ENCODE measurements around the gene SV2A.

The SV2A gene

DNA sequence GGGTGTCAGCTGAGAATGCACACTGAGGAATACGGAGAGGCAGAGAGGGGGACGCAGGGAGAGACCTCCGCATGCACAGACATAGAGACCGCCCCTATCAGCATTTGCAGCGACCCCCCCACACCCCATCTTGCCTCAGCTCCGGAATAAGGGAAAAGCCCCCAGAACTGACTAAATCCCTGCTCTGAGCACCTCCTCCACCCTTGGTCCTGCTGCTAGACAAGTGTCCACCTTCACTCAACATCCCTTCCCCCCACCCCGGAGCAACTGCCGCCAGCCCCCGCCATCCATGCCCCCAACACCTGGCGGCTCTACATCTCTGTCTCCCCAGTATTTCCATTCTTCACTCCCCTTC is 769 bp downstream of the SV2A start:
- Histone ChIP-seq H3K9me3 (ENCODE audit: control insufficient read depth in 2 of 2, low read length in 2 of 2) (no peaks in the 10 kb centered on the region), H3K9ac (ENCODE audit: low read depth in 1 of 2, low read length in 2 of 2) (no peak overlapping the region), H3K27ac (ENCODE audit: low read depth in 2 of 2, low read length in 2 of 2) (no peak overlapping the region), H3K4me1 (ENCODE audit: control insufficient read depth in 2 of 2, insufficient read depth in 2 of 2, low read length in 2 of 2) (peaks cover 0 to 7% of the 10 kb centered on the region in 2 donors), H3K36me3 (ENCODE audit: control insufficient read depth in 2 of 2, insufficient read depth in 2 of 2, low read length in 2 of 2) (no peaks in the 10 kb centered on the region), H3K4me3 (ENCODE audit: low read length in 2 of 2) (no peak overlapping the region), H3K27me3 (ENCODE audit: control insufficient read depth in 2 of 2, insufficient read depth in 2 of 2, low read length in 2 of 2) (peaks cover 2 to 3% of the 10 kb centered on the region in 2 donors)

DNA sequence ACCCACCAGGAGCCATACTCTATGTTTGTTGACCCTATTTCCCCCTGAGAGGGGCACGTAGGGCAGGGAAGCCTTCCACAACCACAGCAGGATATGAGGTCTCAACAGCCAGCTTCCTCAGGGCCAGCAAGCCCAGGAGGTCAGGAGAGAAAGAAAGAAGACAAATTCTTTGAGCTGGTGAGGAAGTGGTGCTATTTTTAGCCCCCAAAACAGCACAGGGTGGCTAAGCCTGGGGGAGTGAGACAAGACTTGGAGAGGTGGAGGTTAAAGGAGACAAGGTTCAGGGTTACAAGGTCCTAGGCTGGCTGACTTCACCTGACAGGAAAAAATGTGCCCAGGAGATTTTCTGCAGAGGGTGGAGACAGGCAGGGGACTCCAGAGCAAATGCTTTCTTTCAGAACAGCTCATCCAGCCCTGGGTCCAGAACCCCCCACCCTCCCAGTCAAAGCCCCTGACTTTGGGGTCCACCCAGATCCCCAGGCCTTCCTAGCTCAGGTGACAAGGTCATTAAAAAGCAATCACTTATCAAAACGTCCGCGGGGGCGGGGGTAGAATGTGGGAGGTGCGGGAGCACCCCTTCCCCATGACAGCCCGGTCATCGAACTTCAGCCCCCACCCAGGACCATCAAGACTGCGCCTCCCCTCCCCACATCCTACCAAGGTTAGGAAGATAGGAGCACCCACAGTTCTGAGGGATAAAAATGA is 1.3 kb downstream of the SV2A start:
- Histone ChIP-seq H3K9ac (ENCODE audit: low read depth in 1 of 2, low read length in 2 of 2) (no peak overlapping the region), H3K27ac (ENCODE audit: low read depth in 2 of 2, low read length in 2 of 2) (no peak overlapping the region), H3K36me3 (ENCODE audit: control insufficient read depth in 2 of 2, insufficient read depth in 2 of 2, low read length in 2 of 2) (no peaks in the 10 kb centered on the region)

DNA sequence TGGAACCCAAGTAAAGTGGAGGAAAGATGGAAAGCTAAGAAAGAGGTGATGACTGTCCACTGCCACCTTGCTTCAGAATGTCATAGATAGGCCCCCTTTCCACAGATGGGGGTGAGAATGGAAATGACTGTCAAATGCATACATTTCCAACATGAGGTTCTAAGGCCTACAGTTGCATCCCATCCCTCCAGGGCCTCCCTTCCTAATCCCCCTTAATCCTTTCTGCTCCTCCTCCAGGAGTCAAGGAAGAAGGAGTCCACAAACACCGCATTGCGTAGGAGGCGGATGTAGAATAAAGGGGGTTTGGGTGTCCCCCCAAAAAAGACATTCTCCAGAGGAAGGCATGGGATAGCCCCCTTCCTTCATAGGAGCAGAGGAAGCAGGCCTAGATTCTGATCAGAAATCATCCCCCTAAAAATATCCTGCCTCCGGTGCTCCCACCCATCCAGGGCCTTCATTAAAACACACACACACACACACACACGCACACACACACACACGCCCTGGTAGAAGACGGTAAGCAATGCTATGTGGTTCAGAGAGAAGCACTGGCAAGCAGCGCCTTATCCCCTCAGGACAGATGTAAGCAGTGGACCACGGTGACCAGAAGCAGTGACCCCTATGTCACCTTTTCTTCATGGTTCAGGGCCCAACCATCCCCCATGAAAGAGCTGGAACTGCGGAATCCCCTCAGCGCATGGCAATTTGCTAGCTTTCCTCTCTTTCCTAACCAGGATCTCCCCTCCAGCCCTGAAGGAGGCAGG is 2.0 kb downstream of the SV2A start:
- no peak overlapping the region for H3K9ac ChIP-seq (ENCODE audit: low read depth in 1 of 2, low read length in 2 of 2)
- peaks cover 2 to 3% of the 10 kb centered on the region in 2 donors for H3K27me3 ChIP-seq (ENCODE audit: control insufficient read depth in 2 of 2, insufficient read depth in 2 of 2, low read length in 2 of 2)
- H3K9me3 ChIP-seq (ENCODE audit: control insufficient read depth in 2 of 2, low read length in 2 of 2) = no peaks in the 10 kb centered on the region
- no peak overlapping the region for H3K4me3 ChIP-seq (ENCODE audit: low read length in 2 of 2)
- H3K27ac ChIP-seq (ENCODE audit: low read depth in 2 of 2, low read length in 2 of 2) = no peak overlapping the region
- no peaks in the 10 kb centered on the region for H3K36me3 ChIP-seq (ENCODE audit: control insufficient read depth in 2 of 2, insufficient read depth in 2 of 2, low read length in 2 of 2)
- H3K4me1 ChIP-seq (ENCODE audit: control insufficient read depth in 2 of 2, insufficient read depth in 2 of 2, low read length in 2 of 2) = peaks cover 0 to 7% of the 10 kb centered on the region in 2 donors

More for the DNA sequence above, 1.3 kb downstream of the SV2A start:
- Histone ChIP-seq H3K4me1 (ENCODE audit: control insufficient read depth in 2 of 2, insufficient read depth in 2 of 2, low read length in 2 of 2) (peaks cover 0 to 7% of the 10 kb centered on the region in 2 donors), H3K27me3 (ENCODE audit: control insufficient read depth in 2 of 2, insufficient read depth in 2 of 2, low read length in 2 of 2) (peaks cover 2 to 3% of the 10 kb centered on the region in 2 donors), H3K4me3 (ENCODE audit: low read length in 2 of 2) (no peak overlapping the region), H3K9me3 (ENCODE audit: control insufficient read depth in 2 of 2, low read length in 2 of 2) (no peaks in the 10 kb centered on the region)

DNA sequence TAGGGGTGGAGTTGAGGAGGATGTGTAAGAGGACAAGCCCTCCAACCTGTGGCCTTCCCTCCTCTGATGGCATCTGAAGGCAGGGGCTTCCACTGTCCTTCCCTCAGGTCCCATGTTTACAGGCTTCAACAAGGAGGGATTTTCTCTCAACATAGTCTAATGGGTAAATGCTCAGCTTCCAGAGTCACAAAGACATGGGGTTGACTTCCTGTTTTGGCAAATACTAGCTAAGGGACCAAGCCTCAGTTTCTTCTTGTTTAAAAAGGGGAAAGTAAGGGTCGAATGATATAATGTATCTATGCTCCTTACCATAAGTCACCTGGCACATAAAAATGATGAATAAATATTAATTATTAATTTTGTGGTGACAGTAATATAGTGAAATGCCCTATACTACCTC is 3.1 kb downstream of the SV2A start:
- no peaks in the 10 kb centered on the region for H3K9me3 ChIP-seq (ENCODE audit: control insufficient read depth in 2 of 2, low read length in 2 of 2)
- H3K4me1 ChIP-seq (ENCODE audit: control insufficient read depth in 2 of 2, insufficient read depth in 2 of 2, low read length in 2 of 2) = peaks cover 0 to 7% of the 10 kb centered on the region in 2 donors
- no peak overlapping the region for H3K27ac ChIP-seq (ENCODE audit: low read depth in 2 of 2, low read length in 2 of 2)
- no peak overlapping the region for H3K4me3 ChIP-seq (ENCODE audit: low read length in 2 of 2)
- H3K9ac ChIP-seq (ENCODE audit: low read depth in 1 of 2, low read length in 2 of 2) = no peak overlapping the region
- peaks cover 2 to 3% of the 10 kb centered on the region in 2 donors for H3K27me3 ChIP-seq (ENCODE audit: control insufficient read depth in 2 of 2, insufficient read depth in 2 of 2, low read length in 2 of 2)
- no peaks in the 10 kb centered on the region for H3K36me3 ChIP-seq (ENCODE audit: control insufficient read depth in 2 of 2, insufficient read depth in 2 of 2, low read length in 2 of 2)

DNA sequence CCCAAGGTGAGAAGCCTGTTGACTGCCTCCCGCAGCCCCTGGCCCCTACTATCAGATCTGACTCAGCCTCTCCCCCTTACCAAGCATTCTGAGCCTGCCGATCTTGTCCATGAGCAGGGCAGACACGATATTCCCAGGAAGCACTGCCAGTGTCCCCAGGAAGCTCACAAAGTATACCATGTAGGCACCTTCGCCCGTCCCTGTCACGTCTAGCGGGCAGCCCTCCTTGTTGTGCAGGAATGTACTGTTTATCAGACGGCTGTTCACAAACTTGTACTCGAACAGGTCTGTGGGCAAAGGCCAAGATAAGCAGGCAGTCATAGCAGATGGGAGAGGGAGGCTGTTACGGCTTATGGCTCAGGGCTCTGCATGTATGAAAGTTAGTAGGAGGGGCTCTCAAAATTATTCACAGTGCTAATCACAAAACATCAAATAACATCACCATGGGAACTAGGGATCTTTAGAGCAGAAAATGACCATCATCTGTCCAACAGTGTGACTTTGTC is 11.0 kb downstream of the SV2A start:
- H3K4me3 ChIP-seq (ENCODE audit: low read length in 2 of 2) = no peak overlapping the region

DNA sequence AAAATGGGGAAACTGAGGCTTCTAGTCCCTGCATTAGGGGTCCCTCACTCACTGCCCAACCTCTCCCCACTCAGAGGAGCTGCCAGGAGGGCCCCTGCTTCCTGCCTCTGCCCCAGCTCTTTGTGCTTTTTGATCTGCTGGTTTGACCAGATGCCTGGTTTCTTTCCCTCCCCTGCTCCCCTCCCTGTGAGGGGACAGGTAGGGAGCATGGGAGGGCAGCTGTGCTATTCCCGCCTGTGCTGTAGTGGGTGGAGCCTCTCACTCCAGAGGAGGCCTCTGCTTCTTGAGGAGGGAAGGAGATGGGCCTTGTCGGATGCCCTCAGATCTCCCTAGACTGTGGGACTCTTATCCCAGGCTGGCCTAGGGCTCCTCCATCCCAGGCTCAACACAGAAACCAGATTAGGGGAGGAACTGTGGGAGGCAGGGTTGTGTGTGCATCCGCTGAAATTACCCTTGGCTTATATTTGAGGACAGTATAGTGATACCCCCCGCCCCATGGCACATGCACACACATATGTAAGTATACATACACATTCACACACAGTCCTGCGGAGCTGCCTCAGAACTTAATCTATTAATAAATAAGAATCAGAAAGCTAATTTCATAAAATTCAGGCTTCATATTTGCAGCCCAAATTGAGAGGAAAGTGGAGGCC is 13.7 kb downstream of the SV2A start:
- Histone ChIP-seq H3K27ac (ENCODE audit: low read depth in 2 of 2, low read length in 2 of 2) (no peak overlapping the region), H3K4me1 (ENCODE audit: control insufficient read depth in 2 of 2, insufficient read depth in 2 of 2, low read length in 2 of 2) (peaks cover 5 to 8% of the 10 kb centered on the region in 2 donors), H3K4me3 (ENCODE audit: low read length in 2 of 2) (no peak overlapping the region), H3K36me3 (ENCODE audit: control insufficient read depth in 2 of 2, insufficient read depth in 2 of 2, low read length in 2 of 2) (no peaks in the 10 kb centered on the region), H3K9me3 (ENCODE audit: control insufficient read depth in 2 of 2, low read length in 2 of 2) (no peaks in the 10 kb centered on the region), H3K9ac (ENCODE audit: low read depth in 1 of 2, low read length in 2 of 2) (no peak overlapping the region), H3K27me3 (ENCODE audit: control insufficient read depth in 2 of 2, insufficient read depth in 2 of 2, low read length in 2 of 2) (no peaks in the 10 kb centered on the region)

More for the DNA sequence above, 11.0 kb downstream of the SV2A start:
- H3K4me1 ChIP-seq (ENCODE audit: control insufficient read depth in 2 of 2, insufficient read depth in 2 of 2, low read length in 2 of 2) = no peaks in the 10 kb centered on the region
- H3K9me3 ChIP-seq (ENCODE audit: control insufficient read depth in 2 of 2, low read length in 2 of 2) = no peaks in the 10 kb centered on the region
- no peak overlapping the region for H3K9ac ChIP-seq (ENCODE audit: low read depth in 1 of 2, low read length in 2 of 2)
- H3K36me3 ChIP-seq (ENCODE audit: control insufficient read depth in 2 of 2, insufficient read depth in 2 of 2, low read length in 2 of 2) = no peaks in the 10 kb centered on the region
- no peak overlapping the region for H3K27ac ChIP-seq (ENCODE audit: low read depth in 2 of 2, low read length in 2 of 2)
- H3K27me3 ChIP-seq (ENCODE audit: control insufficient read depth in 2 of 2, insufficient read depth in 2 of 2, low read length in 2 of 2) = no peaks in the 10 kb centered on the region

DNA sequence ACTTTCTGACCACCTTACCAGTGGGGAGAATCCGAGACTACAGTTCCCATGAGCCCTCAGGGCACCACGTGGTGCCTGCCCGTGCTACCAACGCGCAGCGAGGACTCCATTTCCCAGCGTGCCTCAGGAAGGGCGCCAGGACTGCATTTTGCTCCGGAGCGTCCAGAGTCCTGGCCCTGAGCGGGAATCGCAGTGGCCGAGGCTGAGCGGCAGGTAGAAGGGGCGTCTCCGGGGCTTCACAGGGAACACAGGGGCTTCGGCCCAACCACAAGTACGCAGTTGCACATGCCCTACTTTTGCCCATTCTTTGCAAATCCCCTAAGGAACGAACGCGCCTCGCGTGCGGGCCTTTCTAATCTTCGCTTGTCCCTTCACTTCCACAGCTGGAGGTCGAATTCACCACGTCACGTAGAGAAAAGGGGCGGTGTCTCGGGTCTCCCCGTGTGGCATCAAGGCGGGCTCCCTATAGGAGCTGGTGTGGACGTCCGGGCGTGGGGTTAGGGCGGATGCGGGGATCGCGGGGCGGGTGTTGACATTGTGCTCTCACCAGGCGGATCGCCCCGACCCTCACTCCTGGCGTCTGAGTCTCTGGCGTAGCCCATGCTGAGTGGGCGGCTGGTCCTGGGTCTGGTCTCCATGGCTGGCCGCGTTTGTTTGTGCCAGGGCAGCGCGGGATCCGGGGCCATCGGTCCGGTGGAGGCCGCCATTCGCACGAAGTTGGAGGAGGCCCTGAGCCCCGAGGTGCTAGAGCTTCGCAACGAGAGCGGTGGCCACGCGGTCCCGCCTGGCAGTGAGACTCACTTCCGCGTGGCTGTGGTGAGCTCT is 18.0 kb downstream of the SV2A start, which contains the start of gene BOLA1:
TSS of gene BOLA1 (plus strand) at position 109 of the 825 bp plus-strand sequence. CDS start at position 601, 492 bp downstream.
- H3K27me3 ChIP-seq (ENCODE audit: control insufficient read depth in 2 of 2, insufficient read depth in 2 of 2, low read length in 2 of 2) = no peaks in the 10 kb centered on the region
- H3K9me3 ChIP-seq (ENCODE audit: control insufficient read depth in 2 of 2, low read length in 2 of 2) = no peaks in the 10 kb centered on the region
- H3K9ac ChIP-seq (ENCODE audit: low read depth in 1 of 2, low read length in 2 of 2) = peak within 1 kb of the TSS; percentile 85 to 93
- peaks cover 5 to 8% of the 10 kb centered on the region in 2 donors for H3K4me1 ChIP-seq (ENCODE audit: control insufficient read depth in 2 of 2, insufficient read depth in 2 of 2, low read length in 2 of 2)
- peak within 1 kb of the TSS; percentile 82 to 90 for H3K4me3 ChIP-seq (ENCODE audit: low read length in 2 of 2)
- H3K27ac ChIP-seq (ENCODE audit: low read depth in 2 of 2, low read length in 2 of 2) = peak within 1 kb of the TSS; percentile 77 to 89
- H3K36me3 ChIP-seq (ENCODE audit: control insufficient read depth in 2 of 2, insufficient read depth in 2 of 2, low read length in 2 of 2) = no peaks in the 10 kb centered on the region

DNA sequence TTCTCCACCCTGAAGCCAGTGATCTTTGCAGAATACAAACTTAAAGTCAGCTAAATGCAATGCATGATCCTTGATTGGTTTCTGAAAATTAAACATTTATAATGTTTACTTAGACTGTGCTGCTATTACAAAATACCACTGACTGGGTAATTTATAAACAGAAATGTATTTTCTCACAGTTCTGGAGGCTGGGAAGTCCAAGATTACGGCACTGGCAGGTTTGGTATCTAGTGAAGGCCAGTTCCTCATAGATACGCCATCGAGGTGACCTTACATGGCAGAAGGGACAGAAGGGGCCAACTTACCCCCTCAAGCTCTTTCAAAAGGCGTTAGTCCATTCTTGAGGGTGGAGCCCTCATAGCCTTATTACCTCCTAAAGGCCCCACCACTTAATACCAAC is 21.1 kb downstream of the SV2A start:
- no peaks in the 10 kb centered on the region for H3K36me3 ChIP-seq (ENCODE audit: control insufficient read depth in 2 of 2, insufficient read depth in 2 of 2, low read length in 2 of 2)
- no peak overlapping the region for H3K9ac ChIP-seq (ENCODE audit: low read depth in 1 of 2, low read length in 2 of 2)
- no peaks in the 10 kb centered on the region for H3K27me3 ChIP-seq (ENCODE audit: control insufficient read depth in 2 of 2, insufficient read depth in 2 of 2, low read length in 2 of 2)
- no peak overlapping the region for H3K27ac ChIP-seq (ENCODE audit: low read depth in 2 of 2, low read length in 2 of 2)
- H3K4me1 ChIP-seq (ENCODE audit: control insufficient read depth in 2 of 2, insufficient read depth in 2 of 2, low read length in 2 of 2) = peaks cover 5 to 8% of the 10 kb centered on the region in 2 donors
- no peaks in the 10 kb centered on the region for H3K9me3 ChIP-seq (ENCODE audit: control insufficient read depth in 2 of 2, low read length in 2 of 2)
- H3K4me3 ChIP-seq (ENCODE audit: low read length in 2 of 2) = no peak overlapping the region

DNA sequence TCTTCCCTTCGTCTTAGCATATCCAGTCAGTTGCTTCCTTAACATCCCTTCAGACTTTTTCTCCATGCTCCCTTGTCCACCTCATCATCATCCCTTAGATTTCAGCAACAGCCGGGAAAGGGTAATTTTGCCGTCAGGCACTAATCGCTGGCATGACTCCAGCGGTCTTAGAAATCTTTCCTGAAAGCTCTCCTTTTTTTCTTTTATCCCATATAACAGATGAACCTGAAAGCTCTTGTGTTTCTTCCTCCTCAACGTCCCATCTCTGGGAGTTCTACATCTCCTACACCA is 28.7 kb downstream of the SV2A start:
- H3K9ac ChIP-seq (ENCODE audit: low read depth in 1 of 2, low read length in 2 of 2) = peak overlapping the region in 1 of 2 donors; percentile 99
- H3K27me3 ChIP-seq (ENCODE audit: control insufficient read depth in 2 of 2, insufficient read depth in 2 of 2, low read length in 2 of 2) = no peaks in the 10 kb centered on the region
- no peaks in the 10 kb centered on the region for H3K36me3 ChIP-seq (ENCODE audit: control insufficient read depth in 2 of 2, insufficient read depth in 2 of 2, low read length in 2 of 2)
- peak overlapping the region; percentile 98 to 100 for H3K27ac ChIP-seq (ENCODE audit: low read depth in 2 of 2, low read length in 2 of 2)
- H3K9me3 ChIP-seq (ENCODE audit: control insufficient read depth in 2 of 2, low read length in 2 of 2) = no peaks in the 10 kb centered on the region
- peaks cover 11 to 21% of the 10 kb centered on the region in 2 donors for H3K4me1 ChIP-seq (ENCODE audit: control insufficient read depth in 2 of 2, insufficient read depth in 2 of 2, low read length in 2 of 2)
- H3K4me3 ChIP-seq (ENCODE audit: low read length in 2 of 2) = peak overlapping the region; percentile 94 to 97

Data from mucosa of rectum (tissue), 2 donors.